Measurements from ENCODE around the gene LIN7A.

LIN7A gene

GRCh38 chr12:80925237-80925636 is 12.5 kb downstream of the LIN7A start:
- no peak overlapping the region for H3K9ac ChIP-seq (ENCODE audit: low read depth in 1 of 2, low read length in 2 of 2)
- no peak overlapping the region for H3K27ac ChIP-seq (ENCODE audit: low read depth, low read length)
- no peaks in the 10 kb centered on the region for H3K4me1 ChIP-seq (ENCODE audit: control insufficient read depth in 1 of 2, insufficient read depth in 2 of 2, low read length in 2 of 2)
- no peak overlapping the region for H3K4me3 ChIP-seq (ENCODE audit: low read depth in 1 of 2, low read length in 2 of 2)
- H3K9me3 ChIP-seq (ENCODE audit: control insufficient read depth in 1 of 2, low read length in 2 of 2) = no peaks in the 10 kb centered on the region
- H3K36me3 ChIP-seq (ENCODE audit: control insufficient read depth in 1 of 2, insufficient read depth in 2 of 2, low read length in 2 of 2) = no peaks in the 10 kb centered on the region
- no peaks in the 10 kb centered on the region for H3K27me3 ChIP-seq (ENCODE audit: control insufficient read depth in 1 of 2, insufficient read depth in 2 of 2, low read length in 2 of 2)

- H3K27me3 ChIP-seq (ENCODE audit: control insufficient read depth in 1 of 2, insufficient read depth in 2 of 2, low read length in 2 of 2) = no peaks in the 10 kb centered on the region
These were observed 13.3 kb downstream of the LIN7A start for GRCh38 chr12:80924437-80924836.

GRCh38 chr12:80920006-80920405 is 17.7 kb downstream of the LIN7A start:
- no peak overlapping the region for H3K4me3 ChIP-seq (ENCODE audit: low read depth in 1 of 2, low read length in 2 of 2)
- no peaks in the 10 kb centered on the region for H3K36me3 ChIP-seq (ENCODE audit: control insufficient read depth in 1 of 2, insufficient read depth in 2 of 2, low read length in 2 of 2)
- H3K27ac ChIP-seq (ENCODE audit: low read depth, low read length) = no peak overlapping the region
- H3K4me1 ChIP-seq (ENCODE audit: control insufficient read depth in 1 of 2, insufficient read depth in 2 of 2, low read length in 2 of 2) = no peaks in the 10 kb centered on the region
- H3K27me3 ChIP-seq (ENCODE audit: control insufficient read depth in 1 of 2, insufficient read depth in 2 of 2, low read length in 2 of 2) = no peaks in the 10 kb centered on the region
- H3K9me3 ChIP-seq (ENCODE audit: control insufficient read depth in 1 of 2, low read length in 2 of 2) = no peaks in the 10 kb centered on the region
- no peak overlapping the region for H3K9ac ChIP-seq (ENCODE audit: low read depth in 1 of 2, low read length in 2 of 2)

More at GRCh38 chr12:80924437-80924836, 13.3 kb downstream of the LIN7A start:
- Histone ChIP-seq H3K9me3 (ENCODE audit: control insufficient read depth in 1 of 2, low read length in 2 of 2) (no peaks in the 10 kb centered on the region), H3K36me3 (ENCODE audit: control insufficient read depth in 1 of 2, insufficient read depth in 2 of 2, low read length in 2 of 2) (no peaks in the 10 kb centered on the region), H3K9ac (ENCODE audit: low read depth in 1 of 2, low read length in 2 of 2) (no peak overlapping the region), H3K4me1 (ENCODE audit: control insufficient read depth in 1 of 2, insufficient read depth in 2 of 2, low read length in 2 of 2) (no peaks in the 10 kb centered on the region), H3K4me3 (ENCODE audit: low read depth in 1 of 2, low read length in 2 of 2) (no peak overlapping the region), H3K27ac (ENCODE audit: low read depth, low read length) (no peak overlapping the region)

- Histone ChIP-seq H3K27me3 (ENCODE audit: control insufficient read depth in 1 of 2, insufficient read depth in 2 of 2, low read length in 2 of 2) (no peaks in the 10 kb centered on the region), H3K27ac (ENCODE audit: low read depth, low read length) (no peak overlapping the region), H3K9me3 (ENCODE audit: control insufficient read depth in 1 of 2, low read length in 2 of 2) (no peaks in the 10 kb centered on the region), H3K9ac (ENCODE audit: low read depth in 1 of 2, low read length in 2 of 2) (no peak overlapping the region), H3K4me1 (ENCODE audit: control insufficient read depth in 1 of 2, insufficient read depth in 2 of 2, low read length in 2 of 2) (no peaks in the 10 kb centered on the region), H3K4me3 (ENCODE audit: low read depth in 1 of 2, low read length in 2 of 2) (no peak overlapping the region), H3K36me3 (ENCODE audit: control insufficient read depth in 1 of 2, insufficient read depth in 2 of 2, low read length in 2 of 2) (no peaks in the 10 kb centered on the region)
These were observed 20.1 kb downstream of the LIN7A start for GRCh38 chr12:80917651-80918050.

- no peak overlapping the region for H3K4me3 ChIP-seq (ENCODE audit: low read depth in 1 of 2, low read length in 2 of 2)
These were observed 24.6 kb downstream of the LIN7A start for GRCh38 chr12:80912901-80913770.

GRCh38 chr12:80909370-80909769 is 28.4 kb downstream of the LIN7A start:
- Histone ChIP-seq H3K4me3 (ENCODE audit: low read depth in 1 of 2, low read length in 2 of 2) (no peak overlapping the region), H3K36me3 (ENCODE audit: control insufficient read depth in 1 of 2, insufficient read depth in 2 of 2, low read length in 2 of 2) (no peaks in the 10 kb centered on the region), H3K4me1 (ENCODE audit: control insufficient read depth in 1 of 2, insufficient read depth in 2 of 2, low read length in 2 of 2) (no peaks in the 10 kb centered on the region), H3K27ac (ENCODE audit: low read depth, low read length) (no peak overlapping the region), H3K9me3 (ENCODE audit: control insufficient read depth in 1 of 2, low read length in 2 of 2) (no peaks in the 10 kb centered on the region), H3K27me3 (ENCODE audit: control insufficient read depth in 1 of 2, insufficient read depth in 2 of 2, low read length in 2 of 2) (no peaks in the 10 kb centered on the region), H3K9ac (ENCODE audit: low read depth in 1 of 2, low read length in 2 of 2) (no peak overlapping the region)

More at GRCh38 chr12:80912901-80913770, 24.6 kb downstream of the LIN7A start:
- H3K36me3 ChIP-seq (ENCODE audit: control insufficient read depth in 1 of 2, insufficient read depth in 2 of 2, low read length in 2 of 2) = no peaks in the 10 kb centered on the region
- H3K27me3 ChIP-seq (ENCODE audit: control insufficient read depth in 1 of 2, insufficient read depth in 2 of 2, low read length in 2 of 2) = no peaks in the 10 kb centered on the region
- no peak overlapping the region for H3K27ac ChIP-seq (ENCODE audit: low read depth, low read length)
- H3K9me3 ChIP-seq (ENCODE audit: control insufficient read depth in 1 of 2, low read length in 2 of 2) = no peaks in the 10 kb centered on the region
- H3K4me1 ChIP-seq (ENCODE audit: control insufficient read depth in 1 of 2, insufficient read depth in 2 of 2, low read length in 2 of 2) = no peaks in the 10 kb centered on the region
- H3K9ac ChIP-seq (ENCODE audit: low read depth in 1 of 2, low read length in 2 of 2) = no peak overlapping the region

GRCh38 chr12:80902711-80903110 is 35.0 kb downstream of the LIN7A start:
- Histone ChIP-seq H3K27ac (ENCODE audit: low read depth, low read length) (no peak overlapping the region), H3K36me3 (ENCODE audit: control insufficient read depth in 1 of 2, insufficient read depth in 2 of 2, low read length in 2 of 2) (no peaks in the 10 kb centered on the region), H3K9me3 (ENCODE audit: control insufficient read depth in 1 of 2, low read length in 2 of 2) (no peaks in the 10 kb centered on the region), H3K9ac (ENCODE audit: low read depth in 1 of 2, low read length in 2 of 2) (no peak overlapping the region), H3K4me1 (ENCODE audit: control insufficient read depth in 1 of 2, insufficient read depth in 2 of 2, low read length in 2 of 2) (no peaks in the 10 kb centered on the region), H3K4me3 (ENCODE audit: low read depth in 1 of 2, low read length in 2 of 2) (no peak overlapping the region), H3K27me3 (ENCODE audit: control insufficient read depth in 1 of 2, insufficient read depth in 2 of 2, low read length in 2 of 2) (no peaks in the 10 kb centered on the region)

- Histone ChIP-seq H3K9me3 (ENCODE audit: control insufficient read depth in 1 of 2, low read length in 2 of 2) (no peaks in the 10 kb centered on the region), H3K27ac (ENCODE audit: low read depth, low read length) (no peak overlapping the region), H3K36me3 (ENCODE audit: control insufficient read depth in 1 of 2, insufficient read depth in 2 of 2, low read length in 2 of 2) (no peaks in the 10 kb centered on the region), H3K4me3 (ENCODE audit: low read depth in 1 of 2, low read length in 2 of 2) (no peak overlapping the region), H3K27me3 (ENCODE audit: control insufficient read depth in 1 of 2, insufficient read depth in 2 of 2, low read length in 2 of 2) (no peaks in the 10 kb centered on the region), H3K4me1 (ENCODE audit: control insufficient read depth in 1 of 2, insufficient read depth in 2 of 2, low read length in 2 of 2) (no peaks in the 10 kb centered on the region), H3K9ac (ENCODE audit: low read depth in 1 of 2, low read length in 2 of 2) (no peak overlapping the region)
These were observed 36.1 kb downstream of the LIN7A start for GRCh38 chr12:80901661-80902060.

GRCh38 chr12:80895240-80895639 is 42.5 kb downstream of the LIN7A start:
- Histone ChIP-seq H3K4me1 (ENCODE audit: control insufficient read depth in 1 of 2, insufficient read depth in 2 of 2, low read length in 2 of 2) (no peaks in the 10 kb centered on the region), H3K4me3 (ENCODE audit: low read depth in 1 of 2, low read length in 2 of 2) (no peak overlapping the region), H3K27ac (ENCODE audit: low read depth, low read length) (no peak overlapping the region), H3K9ac (ENCODE audit: low read depth in 1 of 2, low read length in 2 of 2) (no peak overlapping the region), H3K27me3 (ENCODE audit: control insufficient read depth in 1 of 2, insufficient read depth in 2 of 2, low read length in 2 of 2) (no peaks in the 10 kb centered on the region), H3K36me3 (ENCODE audit: control insufficient read depth in 1 of 2, insufficient read depth in 2 of 2, low read length in 2 of 2) (no peaks in the 10 kb centered on the region), H3K9me3 (ENCODE audit: control insufficient read depth in 1 of 2, low read length in 2 of 2) (no peaks in the 10 kb centered on the region)

GRCh38 chr12:80894179-80894578 is 43.6 kb downstream of the LIN7A start:
- no peaks in the 10 kb centered on the region for H3K36me3 ChIP-seq (ENCODE audit: control insufficient read depth in 1 of 2, insufficient read depth in 2 of 2, low read length in 2 of 2)
- H3K4me1 ChIP-seq (ENCODE audit: control insufficient read depth in 1 of 2, insufficient read depth in 2 of 2, low read length in 2 of 2) = no peaks in the 10 kb centered on the region
- H3K4me3 ChIP-seq (ENCODE audit: low read depth in 1 of 2, low read length in 2 of 2) = no peak overlapping the region
- H3K9me3 ChIP-seq (ENCODE audit: control insufficient read depth in 1 of 2, low read length in 2 of 2) = no peaks in the 10 kb centered on the region
- no peaks in the 10 kb centered on the region for H3K27me3 ChIP-seq (ENCODE audit: control insufficient read depth in 1 of 2, insufficient read depth in 2 of 2, low read length in 2 of 2)
- H3K9ac ChIP-seq (ENCODE audit: low read depth in 1 of 2, low read length in 2 of 2) = no peak overlapping the region
- no peak overlapping the region for H3K27ac ChIP-seq (ENCODE audit: low read depth, low read length)

Measured in duodenal mucosa (tissue), 2 donors.